GM21447 (cell line): ENCODE results near the gene CAV3.

Source experiments
- ATAC-seq: cut with Tn5 transposase; IDR thresholded peaks from one replicate; pipeline ENCODE4 v1.9.1; 2021; ENCODE audit not compliant: unreplicated experiment

Gene CAV3

GRCh38 chr3:8784676-8785435 lies 51.3 kb downstream of the CAV3 start:
- no peak for ATAC-seq

- ATAC-seq: no peak
Observed at GRCh38 chr3:8790529-8790928, 56.9 kb downstream of the CAV3 start.

GRCh38 chr3:8793242-8793641 lies 59.6 kb downstream of the CAV3 start:
- ATAC-seq: no peak

DNA sequence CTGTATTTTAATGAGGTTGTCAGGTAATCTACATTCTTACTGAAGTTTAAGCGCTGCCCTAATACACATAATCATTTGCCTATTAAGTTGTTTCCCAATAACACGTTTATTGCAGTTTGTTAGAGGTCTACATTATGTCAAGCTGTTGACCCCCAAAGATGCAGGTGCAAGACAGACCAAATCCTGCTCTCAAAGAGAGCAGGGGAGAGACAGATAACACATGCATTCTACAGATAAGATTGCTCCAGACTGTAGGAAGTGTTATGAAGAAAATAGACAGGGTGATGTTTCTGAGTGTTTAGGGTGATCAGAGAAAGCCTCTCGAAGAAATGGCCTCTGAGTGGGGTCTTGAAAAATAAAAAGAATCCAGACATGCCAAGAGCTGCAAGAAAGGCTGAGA lies 60.6 kb downstream of the CAV3 start:
- ATAC-seq: no peak
